Fibroblast of upper back skin (primary cell): ENCODE results near the gene GTF2H4.
"Not testable (repeated sequence)": the region's sequence is repeated elsewhere in the genome, so short reads cannot be mapped to it uniquely, and the experiment has no call there.

Source experiments
- DNase-seq: peaks from one replicate; pipeline ENCODE4 v3.0.0-alpha.2; 2013

GTF2H4 gene

DNA sequence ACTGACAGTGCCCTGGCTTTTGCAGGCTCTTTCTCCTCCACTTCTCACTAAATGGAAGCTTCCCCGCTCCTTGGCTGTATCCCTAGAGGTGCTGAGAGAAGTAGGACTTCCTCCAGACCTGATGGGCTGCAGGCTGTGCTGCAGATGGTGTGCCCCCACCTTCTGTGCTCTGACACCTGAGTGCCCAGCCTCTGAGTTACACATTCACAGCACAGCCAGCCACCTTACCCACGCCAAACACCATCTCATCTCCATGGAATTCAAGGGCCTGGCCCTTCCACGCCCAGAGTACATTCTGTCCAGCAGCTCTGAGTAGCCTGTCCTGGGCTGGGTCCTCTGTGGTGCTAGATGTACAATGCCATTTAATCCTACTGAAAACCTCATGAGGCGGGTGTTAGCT is 18.6 kb downstream of the GTF2H4 start:
- DNase-seq = no peak

- DNase-seq = not testable (repeated sequence)
Observed at GRCh38 chr6:30927080-30927479, 19.1 kb downstream of the GTF2H4 start.

DNA sequence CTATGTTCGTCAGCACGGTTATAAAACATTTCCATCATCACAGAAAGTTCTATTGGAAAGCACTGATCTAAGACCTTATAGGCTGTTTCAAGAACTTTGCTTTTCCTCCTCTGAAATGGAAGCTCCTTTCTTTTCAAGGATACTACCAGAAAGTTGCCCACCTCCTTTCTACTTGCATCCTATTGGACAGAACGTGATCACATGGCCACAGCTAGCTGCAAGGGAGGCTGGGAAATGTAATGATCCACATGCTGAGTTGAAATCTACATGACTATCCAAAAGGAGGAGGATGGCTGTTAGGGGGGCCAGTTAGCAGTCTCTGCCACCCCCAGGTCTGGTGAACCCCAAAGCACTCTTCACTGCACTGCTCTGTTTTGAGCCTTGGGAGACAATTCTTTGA is 20.7 kb downstream of the GTF2H4 start:
- DNase-seq = no peak

GRCh38 chr6:30930506-30930905 is 22.5 kb downstream of the GTF2H4 start:
- no peak for DNase-seq

GRCh38 chr6:30931272-30931671 is 23.3 kb downstream of the GTF2H4 start:
- DNase-seq = no peak

GRCh38 chr6:30931969-30932645 is 24.1 kb downstream of the GTF2H4 start, which contains the start of gene SFTA2:
SFTA2 (minus strand) TSS chr6:30932170; CDS start chr6:30932096, 74 bp downstream.
- DNase-seq = no peak

- no peak for DNase-seq
Observed at GRCh38 chr6:30932665-30933365, 24.8 kb downstream of the GTF2H4 start.

GRCh38 chr6:30935018-30935417 is 27.0 kb downstream of the GTF2H4 start:
- DNase-seq = peak; percentile 12

DNA sequence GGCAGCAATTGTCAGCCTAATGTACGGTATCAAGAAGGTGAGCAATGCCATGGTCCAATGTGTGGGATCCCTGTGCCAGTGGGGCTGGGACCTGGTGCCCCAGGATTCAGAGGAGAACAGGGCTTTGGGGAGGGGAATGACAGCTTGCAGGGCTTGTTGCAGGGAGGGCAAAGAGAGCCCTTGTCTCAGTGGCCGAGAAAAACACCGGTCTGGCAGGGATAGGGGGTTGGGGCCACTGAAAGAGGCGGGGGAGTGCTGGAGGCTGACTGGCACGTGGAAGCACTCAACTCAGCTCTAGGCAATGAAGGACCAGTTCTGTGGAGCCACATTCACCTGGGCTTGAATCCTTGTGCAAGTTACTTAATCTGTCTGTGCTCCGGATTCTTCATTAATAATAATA is 29.3 kb downstream of the GTF2H4 start:
- no peak for DNase-seq

GRCh38 chr6:30938730-30939129 is 30.7 kb downstream of the GTF2H4 start:
- no peak for DNase-seq

GRCh38 chr6:30939473-30939872 is 31.5 kb downstream of the GTF2H4 start:
- DNase-seq = no peak

GRCh38 chr6:30940361-30940986 is 32.5 kb downstream of the GTF2H4 start, which contains the start of gene MUCL3:
MUCL3 (plus strand) TSS chr6:30940973; CDS start chr6:30941000, 27 bp downstream.
- DNase-seq = no peak

DNA sequence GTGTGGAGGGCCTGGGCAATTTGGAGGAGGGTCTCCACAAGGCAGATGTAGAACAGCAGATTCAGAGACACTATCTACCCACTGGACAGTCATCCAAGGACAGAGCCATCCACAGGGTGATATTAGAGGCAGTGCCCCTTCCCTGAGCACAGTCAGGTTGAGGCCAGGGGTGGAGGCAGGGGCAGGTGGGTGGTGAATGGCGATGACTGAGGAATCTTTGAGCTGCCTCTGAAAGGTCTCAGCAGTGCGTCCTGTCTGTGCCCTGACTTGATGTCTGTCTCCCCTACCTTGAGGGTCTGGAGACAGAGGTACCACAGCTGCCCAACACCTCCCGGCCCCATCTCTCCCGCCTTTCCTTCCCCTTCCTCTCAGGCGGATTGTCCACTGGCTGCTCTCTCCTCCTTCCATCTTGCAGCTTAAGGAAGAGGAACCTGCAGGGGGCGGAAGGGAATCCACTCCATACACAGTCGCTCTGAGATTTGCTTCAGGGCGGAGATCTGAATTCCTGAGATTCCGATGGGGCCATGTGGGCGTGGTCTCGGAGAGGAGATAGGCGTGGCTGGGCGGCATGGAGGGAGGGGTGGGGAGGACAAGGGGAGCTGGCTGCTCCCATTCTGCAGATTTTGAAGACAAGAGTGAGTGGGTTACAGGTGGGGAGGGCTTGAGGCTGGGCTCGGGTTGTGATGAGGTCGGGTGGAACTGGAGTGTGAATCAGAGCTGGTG is 34.5 kb downstream of the GTF2H4 start:
- DNase-seq = peak; percentile 89

DNA sequence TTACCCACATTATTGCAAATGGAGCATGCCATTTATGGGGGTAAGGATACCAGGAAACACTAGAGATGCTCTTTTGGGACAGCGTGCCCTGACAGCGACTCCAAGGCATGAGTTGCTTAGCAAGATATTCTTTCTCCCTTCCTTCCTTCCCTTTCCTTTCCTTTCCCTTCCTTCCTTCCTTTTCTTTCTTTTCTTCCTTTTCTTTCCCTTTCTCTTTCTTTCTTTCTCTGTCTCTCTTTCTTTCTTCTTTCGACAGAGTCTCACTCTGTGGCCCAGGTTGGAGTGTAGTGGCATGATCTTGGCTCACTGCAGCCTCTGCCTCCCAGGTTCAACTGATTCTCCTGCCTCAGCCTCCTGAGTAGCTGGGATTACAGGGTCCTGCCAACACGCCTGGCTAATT is 36.0 kb downstream of the GTF2H4 start:
- no peak for DNase-seq

DNA sequence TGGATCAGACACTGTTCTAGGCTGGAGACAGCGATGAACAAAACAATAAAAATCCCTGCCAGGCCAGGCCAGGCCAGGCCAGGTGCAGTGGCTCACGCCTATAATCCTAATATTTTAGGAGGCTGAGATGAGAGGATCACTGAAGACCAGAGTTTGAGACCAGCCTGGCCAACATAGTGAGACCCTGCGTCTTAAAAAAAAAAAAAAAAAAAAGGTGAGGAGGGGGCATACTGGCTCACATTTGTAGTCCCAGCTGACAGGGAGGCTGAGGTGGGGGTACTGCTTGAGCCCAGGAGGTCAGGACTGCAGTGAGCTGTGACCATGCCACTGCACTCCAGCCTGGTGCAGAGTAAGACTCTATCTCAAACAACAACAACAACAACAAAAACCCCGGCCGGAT is 37.3 kb downstream of the GTF2H4 start:
- no peak for DNase-seq

DNA sequence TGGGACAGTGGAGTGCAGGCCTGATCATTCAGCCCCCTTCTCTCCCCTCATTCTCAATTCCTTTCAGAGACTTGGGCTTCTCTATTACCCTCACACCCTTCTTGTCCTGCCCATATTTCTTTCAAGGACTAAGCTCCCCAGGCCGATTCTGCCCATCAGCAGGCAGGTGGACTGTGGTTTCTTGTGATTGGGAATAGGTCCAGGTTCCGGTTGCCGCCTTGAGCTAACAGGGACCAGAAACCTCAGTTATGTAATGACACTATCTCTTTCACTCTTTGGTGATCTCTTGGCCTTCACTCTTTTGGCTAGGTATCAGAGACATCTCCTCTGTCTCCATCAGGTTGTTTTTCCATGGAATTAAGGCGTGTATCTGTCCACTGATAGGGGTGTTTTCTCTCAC is 39.2 kb downstream of the GTF2H4 start:
- DNase-seq = no peak

GRCh38 chr6:30948811-30949210 is 40.8 kb downstream of the GTF2H4 start:
- DNase-seq = no peak

DNA sequence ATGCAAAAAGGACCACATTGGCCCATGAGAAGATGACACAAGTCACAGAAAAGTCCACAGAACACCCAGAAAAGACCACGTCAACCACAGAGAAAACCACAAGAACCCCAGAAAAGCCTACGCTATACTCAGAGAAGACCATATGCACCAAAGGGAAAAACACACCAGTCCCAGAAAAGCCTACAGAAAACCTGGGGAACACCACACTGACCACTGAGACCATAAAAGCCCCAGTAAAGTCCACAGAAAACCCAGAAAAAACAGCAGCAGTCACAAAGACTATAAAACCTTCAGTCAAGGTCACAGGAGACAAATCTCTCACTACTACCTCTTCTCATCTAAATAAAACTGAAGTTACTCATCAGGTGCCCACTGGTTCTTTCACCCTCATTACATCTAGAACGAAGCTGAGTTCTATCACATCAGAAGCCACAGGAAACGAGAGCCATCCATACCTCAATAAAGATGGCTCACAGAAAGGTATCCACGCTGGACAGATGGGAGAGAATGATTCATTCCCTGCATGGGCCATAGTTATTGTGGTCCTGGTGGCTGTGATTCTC is 44.0 kb downstream of the GTF2H4 start:
- DNase-seq = no peak

- no peak for DNase-seq
Observed at GRCh38 chr6:30954631-30955366, 46.8 kb downstream of the GTF2H4 start.

- DNase-seq = peak; percentile 49
Observed at GRCh38 chr6:30955367-30956042, 47.5 kb downstream of the GTF2H4 start.

GRCh38 chr6:30957716-30958115 is 49.7 kb downstream of the GTF2H4 start:
- no peak for DNase-seq
